HepG2 (cell line): ENCODE results near the gene CNTRL. TPM values are rescaled to one million over a fixed set of nuclear protein-coding genes. Genes with fewer than 3 reads are reported as not detected.

Experiments used
- ATAC-seq: fragments of 200-7000 bp; cut with Tn5 transposase; 3 replicates; pipeline ENCODE4 v1.9.1; 2020; ENCODE audit warnings: mild to moderate bottlenecking, moderate library complexity
- BruUV-seq: library from RNA; stranded (reverse); fragments of 400-500 nt; replicated peaks from 2 replicates; lab custom pipeline; 2021; lab: Mats Ljungman, UMichigan
- CTCF ChIA-PET: fragments of 300-600 bp; formaldehyde crosslinking; extraction: SDS; loops from one replicate; lab custom pipeline; 2021; ENCODE audit warnings: low total read pairs, inconsistent platforms, low intra/inter-chr PET ratio; lab: Yijun Ruan, JAX
- POLR2A ChIA-PET: fragments of 350-600 bp; sonication (Branson Sonifier 250); formaldehyde crosslinking; loops from one replicate; lab custom pipeline; 2020; ENCODE audit warnings: antibody characterized with exemption, inconsistent platforms; lab: Yijun Ruan, JAX
- DNase-seq: peaks from one replicate; pipeline ENCODE4 v3.0.0-alpha.2; 2015; ENCODE audit warnings: low spot score
- FAIRE-seq: peaks from 3 replicates; lab custom pipeline; 2011; peaks lifted over from hg19 to GRCh38; lab: Jason Lieb, UNC
- H2AFZ ChIP-seq: one replicate; pipeline ENCODE4 v1.6.1; 2011; ENCODE audit warnings: low read length, inconsistent platforms
- H3K27ac ChIP-seq: fragments of 300-600 bp; 3 replicates; pipeline ENCODE4 v1.8.0; 2011; ENCODE audit warnings: mixed run types, mild to moderate bottlenecking, mixed read lengths, low read length, inconsistent platforms; ENCODE audit not compliant: insufficient read depth; ENCODE audit errors: extremely low read length
- H3K27me3 ChIP-seq, 2 experiments: fragments of 200-600 bp in 1 of 2; 2 replicates in 1 of 2; 3 replicates in 1 of 2; pipeline versions ENCODE4 v1.6.0 to v1.8.0; 2011; ENCODE audit warnings: low read length in 2 of 2, mild to moderate bottlenecking in 2 of 2, moderate library complexity in 2 of 2, inconsistent platforms in 1 of 2; ENCODE audit not compliant: insufficient read depth in 2 of 2, control insufficient read depth in 1 of 2
- H3K36me3 ChIP-seq, 2 experiments: fragments of 200-600 bp in 1 of 2; replicated peaks in 1 of 2; 2 replicates in 1 of 2; 3 replicates in 1 of 2; pipeline versions ENCODE4 v1.5.1 to v1.8.0; 2011; ENCODE audit warnings: low read length in 2 of 2, inconsistent platforms in 1 of 2; ENCODE audit not compliant: insufficient read depth in 2 of 2, control insufficient read depth in 1 of 2
- H3K4me1 ChIP-seq: 2 replicates; pipeline ENCODE4 v1.5.1; 2012; ENCODE audit warnings: low read length, inconsistent platforms; ENCODE audit not compliant: insufficient read depth
- H3K4me2 ChIP-seq: 2 replicates; pipeline ENCODE4 v1.6.0; 2011; ENCODE audit warnings: low read depth, low read length, inconsistent platforms
- H3K4me3 ChIP-seq, 3 experiments: fragments of 200-600 bp in 1 of 3; sonication (generic), shearing (Covaris generic) in 1 of 3; replicated peaks in 1 of 3; 2 replicates each; pipeline ENCODE4 v1.5.1; 2011 to 2016; ENCODE audit warnings: low read length in 3 of 3, inconsistent platforms in 2 of 3, low read depth in 2 of 3, mild to moderate bottlenecking in 2 of 3, control low read depth in 1 of 3, mixed read lengths in 1 of 3; ENCODE audit not compliant: insufficient read depth in 1 of 3
- H3K79me2 ChIP-seq: one replicate; pipeline ENCODE4 v1.6.1; 2011; ENCODE audit warnings: low read length, inconsistent platforms; ENCODE audit not compliant: insufficient read depth
- H3K9ac ChIP-seq: 2 replicates; pipeline ENCODE4 v1.6.0; 2011; ENCODE audit warnings: mild to moderate bottlenecking, low read depth, low read length, inconsistent platforms; ENCODE audit not compliant: insufficient read depth
- H3K9me3 ChIP-seq: 2 replicates; pipeline ENCODE4 v1.5.1; 2012; ENCODE audit warnings: mild to moderate bottlenecking, low read length
- H4K20me1 ChIP-seq: 2 replicates; pipeline ENCODE4 v1.6.0; 2011; ENCODE audit warnings: inconsistent platforms, mild to moderate bottlenecking, low read length, moderate library complexity; ENCODE audit not compliant: insufficient read depth
- ELF3 ChIP-seq: IDR thresholded peaks from 2 replicates; pipeline ENCODE4 v1.6.1; 2016; ENCODE audit warnings: missing genetic modification reagents, missing compliant biosample characterization
- KLF12 ChIP-seq: sonication (generic); formaldehyde crosslinking; IDR thresholded peaks from 2 replicates; pipeline ENCODE4 v1.4.0; 2020; ENCODE audit warnings: missing genetic modification reagents, borderline replicate concordance
- MAX ChIP-seq: IDR thresholded peaks from 2 replicates; pipeline ENCODE4 v1.6.1; 2012; ENCODE audit warnings: inconsistent platforms
- SAFB2 ChIP-seq: sonication (generic); formaldehyde crosslinking; IDR thresholded peaks from 2 replicates; pipeline ENCODE4 v1.5.1; 2020; ENCODE audit warnings: missing genetic modification reagents, low read depth, mild to moderate bottlenecking, borderline replicate concordance
- SAP130 ChIP-seq: IDR thresholded peaks from 2 replicates; pipeline ENCODE4 v1.6.1; 2016; ENCODE audit warnings: low read depth
- SMARCC2 ChIP-seq: fragments of 450-650 bp; IDR thresholded peaks from 2 replicates; pipeline ENCODE4 v1.6.1; 2017; ENCODE audit warnings: antibody characterized with exemption, mild to moderate bottlenecking
- ZMAT3 ChIP-seq: sonication (generic); formaldehyde crosslinking; conservative IDR thresholded peaks from 2 replicates; pipeline ENCODE4 v1.7.0; 2021; ENCODE audit warnings: missing genetic modification reagents
- ZNF142 ChIP-seq: sonication (generic); formaldehyde crosslinking; IDR thresholded peaks from 2 replicates; pipeline ENCODE4 v1.4.0; 2020; ENCODE audit warnings: missing genetic modification reagents
- ZNF180 ChIP-seq: sonication (generic); formaldehyde crosslinking; IDR thresholded peaks from 2 replicates; pipeline ENCODE4 v1.4.0; 2020; ENCODE audit warnings: low read depth, missing genetic modification reagents, borderline replicate concordance
- ZNF343 ChIP-seq: sonication (generic); formaldehyde crosslinking; IDR thresholded peaks from 2 replicates; pipeline ENCODE4 v1.4.0; 2020; ENCODE audit warnings: mild to moderate bottlenecking, missing genetic modification reagents
- WGBS: methylation state at CpG from one replicate; pipeline ENCODE4 v1.1.6; 2017; ENCODE audit warnings: low lambda C conversion rate; 5-methylcytosine and 5-hydroxymethylcytosine counted together
- in situ Hi-C: cut with HindIII; loops from 2 replicates; pipeline ENCODE4 v1.10.0; 2017; ENCODE audit warnings: low pct_unique_long_range_greater_than_20kb; ENCODE audit not compliant: extremely low pct_ligation_motif_present
- intact Hi-C: fragments of 100-400 bp; cut with micrococcal nuclease; formaldehyde crosslinking; loops from one replicate; pipeline ENCODE4 v1.10.0; 2022; ENCODE audit not compliant: unreplicated experiment
- polyA plus RNA-seq, 8 experiments: library from polyadenylated mRNA; depleted of rRNA in 3 of 8; stranded (reverse) in 7 of 8; unstranded in 1 of 8; fragments of >200 nt; fragmentation: Illumina TruSeq in 4 of 8; extraction: Trizol in 4 of 8; gene quantifications; 2 replicates each; pipeline versions ENCODE4 v1.2.1 to v1.2.3, GENCODE V29; 2011 to 2016; ENCODE audit warnings: low read depth in 4 of 8, missing spikeins in 1 of 8, mixed read lengths in 1 of 8; ENCODE audit not compliant: insufficient read depth in 1 of 8
- total RNA-seq, 5 experiments: library from RNA; depleted of rRNA; stranded (reverse); fragments of >200 nt; fragmentation: Illumina TruSeq; extraction: Trizol; gene quantifications; 2 replicates each; pipeline ENCODE4 v1.2.3, GENCODE V29; 2016; ENCODE audit warnings: low read depth in 1 of 5
- TF ChIP-seq, protein P1 (sequence below): IDR thresholded peaks from 2 replicates; pipeline ENCODE4 v1.6.1; 2018; ENCODE audit warnings: missing genetic modification reagents, mild to moderate bottlenecking, missing compliant biosample characterization

The CNTRL gene
- total and polyA plus RNA-seq, 2 of the 13 experiments (the other 11 are each of a cell fraction or from before 2014, with no cell fraction given), result 7.5 to 11.8 TPM

- Histone ChIP-seq H2AFZ (no peak overlapping the region), H3K9ac (peak overlapping the region; percentile 58; the same call in 1 of the 2 replicates), H3K4me2 (peak overlapping the region; percentile 95), H4K20me1 (peaks cover 20% of the 10 kb centered on the region), H3K27ac (no peak overlapping the region)
- ATAC-seq (peak; percentile 53), DNase-seq (no peak)
- 34% methylated on average over 2 of the region's 2 CpGs for WGBS
- TF ChIP-seq SAFB2 (CRISPR knock-in tag) (no peak), KLF12 (CRISPR knock-in tag) (no peak), ELF3 (CRISPR knock-in tag) (0 out of 2 replicates have a peak, but pooled peaks have one; percentile 7), SAP130 (CRISPR knock-in tag) (peak; percentile 43), ZNF180 (CRISPR knock-in tag) (no peak), MAX (no peak), ZNF142 (no peak), ZNF343 (CRISPR knock-in tag) (no peak), SMARCC2 (no peak), ZMAT3 (CRISPR knock-in tag) (no peak)
- TF ChIP-seq, protein P1, sequence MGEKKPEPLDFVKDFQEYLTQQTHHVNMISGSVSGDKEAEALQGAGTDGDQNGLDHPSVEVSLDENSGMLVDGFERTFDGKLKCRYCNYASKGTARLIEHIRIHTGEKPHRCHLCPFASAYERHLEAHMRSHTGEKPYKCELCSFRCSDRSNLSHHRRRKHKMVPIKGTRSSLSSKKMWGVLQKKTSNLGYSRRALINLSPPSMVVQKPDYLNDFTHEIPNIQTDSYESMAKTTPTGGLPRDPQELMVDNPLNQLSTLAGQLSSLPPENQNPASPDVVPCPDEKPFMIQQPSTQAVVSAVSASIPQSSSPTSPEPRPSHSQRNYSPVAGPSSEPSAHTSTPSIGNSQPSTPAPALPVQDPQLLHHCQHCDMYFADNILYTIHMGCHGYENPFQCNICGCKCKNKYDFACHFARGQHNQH (CRISPR knock-in tag), result no peak
- TF ChIP-seq, all 625 proteins: peak for 2
- H3K9me3 ChIP-seq, result no peaks in the 10 kb centered on the region
- peaks cover 42% of the 10 kb centered on the region for H3K4me1 ChIP-seq
- in situ Hi-C loops (no loop called here), intact Hi-C loops (no loop called here)
- no peak for FAIRE-seq
- H3K36me3 ChIP-seq, result 0 out of 5 replicates have a peak, but pooled peaks cover 0 to 14% of the 10 kb centered on the region in 2 experiments
- ChIA-PET CTCF (no interaction called here), POLR2A (interaction anchor here (1.4 to 2.4 kb wide), 2 partner anchors 12 kb away, joined by 4 to 6 read pairs; no protein-coding TSS in a partner anchor)
- no peaks in the 10 kb centered on the region for H3K27me3 ChIP-seq
- H3K4me3 ChIP-seq, result peak overlapping the region; percentile 50 to 95 (median 72)
- no TSS peak for BruUV-seq
- peaks cover 53% of the 10 kb centered on the region for H3K79me2 ChIP-seq
These were observed 26.6 kb upstream of the CNTRL start for GRCh38 chr9:121048175-121048574.
